Fibroblast of lung (primary cell): ENCODE results near the gene BCAT1. TPM values are rescaled to one million over a fixed set of nuclear protein-coding genes. Genes with fewer than 3 reads are reported as not detected.
A peak's percentile ranks its signal among the peaks of the same experiment; 100 is the strongest.

Source experiments
- DNase-seq, 2 donors: peaks; one replicate each; pipeline versions ENCODE4 v3.0.0 to v3.0.0-alpha.2; 2010; ENCODE audit warnings: low read depth in 2 of 2
- H2AFZ ChIP-seq: 2 replicates; pipeline ENCODE4 v1.5.1; 2012; ENCODE audit warnings: low read length, control low read depth, inconsistent platforms
- H3K27ac ChIP-seq: 2 replicates; pipeline ENCODE4 v1.5.1; 2011; ENCODE audit warnings: low read length, control low read depth; ENCODE audit not compliant: insufficient read depth
- H3K27me3 ChIP-seq: 2 replicates; pipeline ENCODE4 v1.5.1; 2011; ENCODE audit warnings: mild to moderate bottlenecking, low read length; ENCODE audit not compliant: control insufficient read depth, insufficient read depth
- H3K36me3 ChIP-seq: 2 replicates; pipeline ENCODE4 v1.5.1; 2011; ENCODE audit warnings: low read length; ENCODE audit not compliant: control insufficient read depth, insufficient read depth
- H3K4me1 ChIP-seq: 2 replicates; pipeline ENCODE4 v1.5.1; 2011; ENCODE audit warnings: low read length; ENCODE audit not compliant: control insufficient read depth, insufficient read depth; ENCODE audit errors: extremely low read depth
- H3K4me2 ChIP-seq: 2 replicates; pipeline ENCODE4 v1.5.1; 2011; ENCODE audit warnings: low read length, control low read depth; ENCODE audit not compliant: insufficient read depth; ENCODE audit errors: extremely low read depth
- H3K4me3 ChIP-seq, 4 experiments: fragments of 200-600 bp in 1 of 4; sonication (generic) in 1 of 4; replicated peaks in 1 of 4; 2 replicates each; pipeline ENCODE4 v1.5.1; 2011 to 2016; ENCODE audit warnings: low read length in 4 of 4, low read depth in 3 of 4, mild to moderate bottlenecking in 3 of 4, control low read depth in 2 of 4, inconsistent platforms in 1 of 4, mixed read lengths in 1 of 4; ENCODE audit not compliant: insufficient read depth in 1 of 4; ENCODE audit errors: control extremely low read depth in 1 of 4
- H3K79me2 ChIP-seq: 2 replicates; pipeline ENCODE4 v1.5.1; 2012; ENCODE audit warnings: mild to moderate bottlenecking, low read length, inconsistent platforms; ENCODE audit not compliant: control insufficient read depth, insufficient read depth
- H3K9ac ChIP-seq: 2 replicates; pipeline ENCODE4 v1.5.1; 2011; ENCODE audit warnings: mild to moderate bottlenecking, low read length, control low read depth; ENCODE audit not compliant: insufficient read depth
- H3K9me3 ChIP-seq: 2 replicates; pipeline ENCODE4 v1.5.1; 2012; ENCODE audit warnings: low read depth, low read length; ENCODE audit not compliant: control insufficient read depth, insufficient read depth
- H4K20me1 ChIP-seq: 2 replicates; pipeline ENCODE4 v1.5.1; 2011; ENCODE audit warnings: low read length; ENCODE audit not compliant: control insufficient read depth, insufficient read depth; ENCODE audit errors: extremely low read depth
- CTCF ChIP-seq, 2 donors: IDR thresholded peaks in 1 of 2; conservative IDR thresholded peaks in 1 of 2; 1 replicate in 1 of 2; 2 replicates in 1 of 2; pipeline ENCODE4 v1.5.1; 2011 to 2012; ENCODE audit warnings: low read length in 2 of 2, control low read depth in 1 of 2, inconsistent platforms in 1 of 2, low read depth in 1 of 2, mild to moderate bottlenecking in 1 of 2
- EZH2 ChIP-seq: IDR thresholded peaks from 2 replicates; pipeline ENCODE4 v1.5.1; 2012; ENCODE audit warnings: low read length, control low read depth, mild to moderate bottlenecking; ENCODE audit errors: missing control alignments
- polyA plus RNA-seq, 2 donors: library from polyadenylated mRNA; depleted of rRNA in 1 of 2; stranded (reverse) in 1 of 2; unstranded in 1 of 2; fragments of >200 nt; gene quantifications; 2 replicates each; pipeline ENCODE4 v1.2.1, GENCODE V29; 2011 to 2012; ENCODE audit warnings: missing spikeins in 1 of 2
- total RNA-seq: library from RNA; depleted of rRNA; stranded (reverse); fragments of >200 nt; gene quantifications from 2 replicates; pipeline ENCODE4 v1.2.1, GENCODE V29; 2014

Gene BCAT1
- total and polyA plus RNA-seq, 2 donors (not counting 1 experiment from before 2014, with no cell fraction given), result 27.8 to 162 TPM

GRCh38 chr12:24909667-24910066, 39.2 kb downstream of the BCAT1 start:
- Histone ChIP-seq H3K79me2 (peaks cover 4% of the 10 kb centered on the region), H3K4me2 (no peak overlapping the region), H3K27ac (peak overlapping the region; percentile 77), H3K9me3 (no peaks in the 10 kb centered on the region), H3K36me3 (no peaks in the 10 kb centered on the region), H4K20me1 (no peaks in the 10 kb centered on the region), H3K27me3 (no peaks in the 10 kb centered on the region), H3K4me3 (peak overlapping the region in 1 of 4 experiments; percentile 13), H2AFZ (no peak overlapping the region), H3K4me1 (peaks cover 12% of the 10 kb centered on the region), H3K9ac (no peak overlapping the region)
- TF ChIP-seq CTCF (conservative IDR thresholded peaks at IDR 0.05 in 1 of 2, IDR thresholded peaks at IDR 0.05 in 1 of 2; ENCODE audit: low read depth in 1 of 2, low read length in 2 of 2), result no peak
- TF ChIP-seq EZH2, result no peak
- DNase-seq, result peak; percentile 93 to 95

GRCh38 chr12:24907464-24907863, 41.4 kb downstream of the BCAT1 start:
- no peaks in the 10 kb centered on the region for H3K36me3 ChIP-seq
- H3K4me2 ChIP-seq, result no peak overlapping the region
- H2AFZ ChIP-seq, result no peak overlapping the region
- H3K9me3 ChIP-seq, result no peaks in the 10 kb centered on the region
- no peak overlapping the region for H3K4me3 ChIP-seq
- H3K4me1 ChIP-seq, result peaks cover 12% of the 10 kb centered on the region
- no peak overlapping the region for H3K9ac ChIP-seq
- H3K27me3 ChIP-seq, result no peaks in the 10 kb centered on the region
- no peak for DNase-seq
- TF ChIP-seq CTCF (conservative IDR thresholded peaks at IDR 0.05 in 1 of 2, IDR thresholded peaks at IDR 0.05 in 1 of 2; ENCODE audit: low read depth in 1 of 2, low read length in 2 of 2), result no peak
- TF ChIP-seq EZH2, result no peak
- peaks cover 7% of the 10 kb centered on the region for H3K79me2 ChIP-seq
- no peak overlapping the region for H3K27ac ChIP-seq
- no peaks in the 10 kb centered on the region for H4K20me1 ChIP-seq

- Histone ChIP-seq H3K4me3 (no peak overlapping the region), H3K27ac (peak overlapping the region; percentile 6), H3K9ac (no peak overlapping the region), H3K9me3 (no peaks in the 10 kb centered on the region), H3K4me2 (no peak overlapping the region), H3K79me2 (peaks cover 11% of the 10 kb centered on the region), H2AFZ (no peak overlapping the region), H3K36me3 (no peaks in the 10 kb centered on the region), H3K27me3 (no peaks in the 10 kb centered on the region), H3K4me1 (peaks cover 10% of the 10 kb centered on the region), H4K20me1 (no peaks in the 10 kb centered on the region)
- peak in 1 of 2 donors; percentile 25 for DNase-seq
- TF ChIP-seq CTCF (conservative IDR thresholded peaks at IDR 0.05 in 1 of 2, IDR thresholded peaks at IDR 0.05 in 1 of 2; ENCODE audit: low read depth in 1 of 2, low read length in 2 of 2) (no peak), EZH2 (no peak)
Measured at GRCh38 chr12:24906141-24906540, 42.8 kb downstream of the BCAT1 start.
